ENCODE results near the gene DNAI7.

Gene DNAI7

DNA sequence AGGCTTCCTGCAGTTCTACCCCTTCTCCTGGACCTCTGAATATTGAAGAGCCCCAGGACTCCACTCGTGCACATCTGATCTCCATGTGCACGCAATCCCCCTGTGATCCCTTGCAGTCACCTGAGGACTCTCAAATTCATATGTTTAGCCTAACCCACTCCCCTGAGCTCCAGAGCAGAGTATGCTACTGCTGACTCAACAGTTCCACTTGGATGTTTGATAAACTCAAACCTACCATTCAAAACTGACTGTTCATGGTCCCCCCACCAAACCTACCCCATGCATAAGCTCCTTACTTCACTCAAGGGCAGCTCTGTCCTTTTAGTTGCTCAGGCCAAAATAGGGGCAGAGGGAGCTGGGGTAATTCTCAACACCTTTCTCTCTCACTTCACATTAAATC is 96.0 kb downstream of the DNAI7 start:
- H3K27me3 Mint-ChIP-seq = no peaks in the 10 kb centered on the region
- H3K9me3 Mint-ChIP-seq = no peaks in the 10 kb centered on the region
- H3K27ac Mint-ChIP-seq = no peak overlapping the region
- H3K4me1 Mint-ChIP-seq (ENCODE audit: low read depth) = peaks cover 12% of the 10 kb centered on the region
- no peak overlapping the region for H3K4me3 Mint-ChIP-seq
- H3K36me3 Mint-ChIP-seq (ENCODE audit: low read depth) = peaks cover 49% of the 10 kb centered on the region

DNA sequence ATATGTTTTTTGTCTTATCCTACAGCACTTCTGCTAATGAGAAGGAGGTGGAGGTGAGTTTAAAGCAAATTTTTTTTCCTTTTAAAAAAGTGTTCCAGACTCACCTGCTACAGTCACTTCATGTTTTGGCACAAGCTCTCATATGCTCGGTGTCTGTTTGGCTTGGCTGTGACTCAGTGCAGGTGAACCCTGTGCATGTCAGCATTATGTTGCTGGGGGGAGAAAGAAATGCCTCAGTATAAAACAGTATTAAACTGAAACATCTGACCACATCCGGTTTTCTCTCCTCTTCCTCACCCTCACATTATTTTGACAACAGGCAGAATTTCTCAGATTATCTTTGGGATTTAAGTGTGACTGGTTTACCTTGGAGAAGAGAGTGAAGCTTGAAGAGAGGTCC is 105.2 kb downstream of the DNAI7 start:
- no peaks in the 10 kb centered on the region for H3K9me3 Mint-ChIP-seq
- no peaks in the 10 kb centered on the region for H3K27me3 Mint-ChIP-seq
- peaks cover 64% of the 10 kb centered on the region for H3K36me3 Mint-ChIP-seq (ENCODE audit: low read depth)
- peaks cover 35% of the 10 kb centered on the region for H3K4me1 Mint-ChIP-seq (ENCODE audit: low read depth)
- H3K27ac Mint-ChIP-seq = peak overlapping the region; percentile 64
- no peak overlapping the region for H3K4me3 Mint-ChIP-seq

DNA sequence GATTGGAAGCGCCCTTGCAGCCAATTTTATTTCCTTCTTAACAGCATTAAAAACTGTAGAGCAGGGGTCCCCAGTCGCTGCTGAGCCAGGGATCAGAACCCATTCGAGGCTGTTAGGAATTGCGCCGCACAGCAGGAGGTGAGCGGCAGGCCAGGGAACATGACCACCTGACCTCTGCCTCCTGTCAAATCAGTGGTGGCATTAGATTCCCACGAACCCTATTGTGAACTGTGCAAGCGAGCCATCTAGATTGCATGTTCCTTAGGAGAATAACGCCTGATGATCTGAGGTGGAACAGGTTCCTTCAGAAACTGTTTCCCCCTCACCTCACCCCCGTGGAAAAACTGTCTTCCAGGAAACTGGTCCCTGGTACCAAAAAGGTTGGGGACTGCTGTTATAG is 107.4 kb downstream of the DNAI7 start:
- H3K4me3 Mint-ChIP-seq = no peak overlapping the region
- H3K9me3 Mint-ChIP-seq = no peaks in the 10 kb centered on the region
- peaks cover 35% of the 10 kb centered on the region for H3K4me1 Mint-ChIP-seq (ENCODE audit: low read depth)
- H3K36me3 Mint-ChIP-seq (ENCODE audit: low read depth) = peaks cover 50% of the 10 kb centered on the region
- no peaks in the 10 kb centered on the region for H3K27me3 Mint-ChIP-seq
- H3K27ac Mint-ChIP-seq = peak overlapping the region; percentile 33

DNA sequence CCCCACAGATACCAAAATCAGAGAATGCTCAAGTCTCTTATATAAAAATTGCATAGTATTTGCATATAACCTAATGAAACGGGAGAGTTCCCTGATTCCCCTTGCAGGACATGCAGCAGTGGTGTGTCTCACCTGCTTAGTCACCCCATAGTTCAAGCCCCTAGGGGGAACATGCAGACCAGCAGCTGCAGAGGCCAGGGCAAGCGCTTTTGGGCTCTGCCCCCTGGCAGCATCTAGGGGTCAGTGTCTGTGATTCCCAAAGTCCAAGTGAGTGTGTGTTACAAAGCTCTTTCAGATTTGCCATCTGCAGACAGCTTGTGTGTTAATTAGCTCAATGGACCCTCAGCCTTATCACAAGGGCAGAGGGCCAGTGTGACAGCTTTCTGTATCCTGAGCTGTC is 110.1 kb downstream of the DNAI7 start:
- Mint-ChIP-seq H3K4me1 (ENCODE audit: low read depth) (peaks cover 20% of the 10 kb centered on the region), H3K36me3 (ENCODE audit: low read depth) (peaks cover 31% of the 10 kb centered on the region), H3K4me3 (no peak overlapping the region), H3K27ac (no peak overlapping the region), H3K9me3 (no peaks in the 10 kb centered on the region), H3K27me3 (no peaks in the 10 kb centered on the region)

DNA sequence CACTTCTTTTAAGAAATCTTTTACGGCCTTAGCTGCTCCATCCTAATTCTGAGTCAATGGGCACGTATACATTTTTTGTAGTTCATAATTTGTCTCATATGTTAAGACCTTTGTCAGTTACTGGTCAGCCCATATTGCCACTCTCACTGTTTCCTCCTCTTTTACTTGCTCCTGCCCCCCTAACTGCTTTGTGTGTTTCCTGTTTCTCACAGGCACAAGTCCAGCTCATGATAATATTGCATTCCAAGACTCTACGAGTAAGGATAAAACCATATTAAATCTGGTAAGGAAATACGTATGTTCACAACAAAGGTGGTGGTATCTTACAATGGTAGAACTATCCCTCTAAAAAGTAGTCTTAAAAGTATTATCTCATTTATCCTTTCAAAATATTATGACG is 111.7 kb downstream of the DNAI7 start:
- Mint-ChIP-seq H3K4me3 (no peak overlapping the region), H3K4me1 (ENCODE audit: low read depth) (peaks cover 10% of the 10 kb centered on the region), H3K27ac (no peak overlapping the region), H3K27me3 (no peaks in the 10 kb centered on the region), H3K9me3 (no peaks in the 10 kb centered on the region), H3K36me3 (ENCODE audit: low read depth) (peaks cover 34% of the 10 kb centered on the region)

DNA sequence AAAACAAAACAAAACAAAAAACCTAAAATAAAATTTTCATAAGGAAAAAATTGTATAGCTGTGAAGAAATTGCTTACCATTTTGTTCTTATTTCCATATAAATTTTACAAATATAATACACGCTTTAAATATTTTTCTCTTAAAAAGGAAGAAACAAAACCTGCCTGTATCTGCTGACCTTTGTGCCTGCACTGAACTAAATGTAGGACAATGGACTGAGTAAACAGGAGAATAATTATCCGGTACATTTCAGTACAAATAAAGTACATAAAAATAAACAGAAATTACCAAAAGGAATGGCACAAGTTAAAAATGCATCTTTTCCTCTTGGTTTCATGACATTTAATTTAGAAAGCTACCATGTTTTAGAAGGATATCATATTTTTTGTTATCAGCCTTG is 112.3 kb downstream of the DNAI7 start:
- Mint-ChIP-seq H3K27ac (no peak overlapping the region), H3K9me3 (no peaks in the 10 kb centered on the region), H3K27me3 (no peaks in the 10 kb centered on the region), H3K4me1 (ENCODE audit: low read depth) (peaks cover 4% of the 10 kb centered on the region), H3K36me3 (ENCODE audit: low read depth) (peaks cover 34% of the 10 kb centered on the region), H3K4me3 (no peak overlapping the region)

DNA sequence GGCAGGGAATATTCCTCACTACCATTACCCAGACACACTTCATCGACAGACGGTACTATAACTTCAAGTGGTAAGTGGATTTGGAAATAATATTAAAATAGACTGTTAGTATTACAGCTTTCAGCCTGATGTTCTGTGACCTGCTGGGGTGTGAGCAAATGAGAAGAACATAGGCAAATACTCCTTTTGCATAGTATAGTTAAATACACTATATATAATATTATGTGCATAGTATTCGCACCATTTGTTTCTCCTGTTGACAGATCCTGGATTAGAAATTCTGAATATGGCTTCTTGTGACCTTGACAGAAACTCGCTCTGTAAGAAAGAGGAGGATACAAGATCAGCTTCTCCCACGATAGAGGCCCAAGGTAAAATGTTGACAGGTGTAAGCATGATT is 115.6 kb downstream of the DNAI7 start:
- Mint-ChIP-seq H3K4me3 (no peak overlapping the region), H3K4me1 (ENCODE audit: low read depth) (peaks cover 16% of the 10 kb centered on the region), H3K27me3 (no peaks in the 10 kb centered on the region), H3K9me3 (no peaks in the 10 kb centered on the region), H3K27ac (no peak overlapping the region), H3K36me3 (ENCODE audit: low read depth) (peaks cover 16% of the 10 kb centered on the region)

DNA sequence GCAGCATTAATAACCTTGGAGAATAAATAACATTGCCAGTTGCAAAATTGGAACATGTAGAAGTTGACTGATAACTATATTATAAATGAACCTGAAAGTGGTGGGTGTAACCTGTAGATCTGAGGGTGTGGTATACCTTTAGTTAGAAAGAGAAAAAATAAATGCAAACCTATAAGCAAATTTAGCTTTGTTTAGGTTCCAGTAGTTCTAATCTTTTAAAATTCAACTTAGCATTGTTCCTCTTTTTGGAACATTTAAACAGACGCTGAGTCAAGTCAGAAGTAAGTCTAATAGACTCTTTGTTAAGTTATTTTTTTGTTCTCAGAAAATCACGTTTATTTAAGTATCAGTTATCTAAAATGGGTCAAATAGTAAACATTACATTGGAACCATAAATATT is 120.0 kb downstream of the DNAI7 start:
- no peaks in the 10 kb centered on the region for H3K27me3 Mint-ChIP-seq
- no peak overlapping the region for H3K27ac Mint-ChIP-seq
- no peaks in the 10 kb centered on the region for H3K9me3 Mint-ChIP-seq
- H3K36me3 Mint-ChIP-seq (ENCODE audit: low read depth) = peaks cover 31% of the 10 kb centered on the region
- H3K4me3 Mint-ChIP-seq = no peak overlapping the region
- H3K4me1 Mint-ChIP-seq (ENCODE audit: low read depth) = peaks cover 33% of the 10 kb centered on the region

DNA sequence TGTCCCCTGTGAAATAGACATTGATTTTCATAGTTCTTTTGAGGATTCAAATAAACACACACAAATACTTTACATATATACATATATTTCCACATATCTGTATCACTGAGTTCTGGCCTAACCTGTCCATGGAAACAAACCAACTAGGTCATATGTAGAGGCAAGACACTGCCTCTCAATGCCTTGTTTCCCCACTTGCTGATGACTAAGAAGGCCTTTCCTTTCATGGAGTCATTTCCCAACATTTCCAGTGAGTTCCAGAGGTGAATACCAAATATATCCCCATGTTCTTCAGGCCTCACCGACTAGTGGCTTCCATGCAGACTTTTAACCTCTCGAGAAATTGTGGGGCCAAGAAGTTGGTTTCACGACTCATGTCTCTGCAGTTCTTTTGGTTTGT is 120.8 kb downstream of the DNAI7 start:
- Mint-ChIP-seq H3K27me3 (no peaks in the 10 kb centered on the region), H3K4me1 (ENCODE audit: low read depth) (peaks cover 34% of the 10 kb centered on the region), H3K4me3 (no peak overlapping the region), H3K9me3 (no peaks in the 10 kb centered on the region), H3K27ac (no peak overlapping the region), H3K36me3 (ENCODE audit: low read depth) (peaks cover 28% of the 10 kb centered on the region)

DNA sequence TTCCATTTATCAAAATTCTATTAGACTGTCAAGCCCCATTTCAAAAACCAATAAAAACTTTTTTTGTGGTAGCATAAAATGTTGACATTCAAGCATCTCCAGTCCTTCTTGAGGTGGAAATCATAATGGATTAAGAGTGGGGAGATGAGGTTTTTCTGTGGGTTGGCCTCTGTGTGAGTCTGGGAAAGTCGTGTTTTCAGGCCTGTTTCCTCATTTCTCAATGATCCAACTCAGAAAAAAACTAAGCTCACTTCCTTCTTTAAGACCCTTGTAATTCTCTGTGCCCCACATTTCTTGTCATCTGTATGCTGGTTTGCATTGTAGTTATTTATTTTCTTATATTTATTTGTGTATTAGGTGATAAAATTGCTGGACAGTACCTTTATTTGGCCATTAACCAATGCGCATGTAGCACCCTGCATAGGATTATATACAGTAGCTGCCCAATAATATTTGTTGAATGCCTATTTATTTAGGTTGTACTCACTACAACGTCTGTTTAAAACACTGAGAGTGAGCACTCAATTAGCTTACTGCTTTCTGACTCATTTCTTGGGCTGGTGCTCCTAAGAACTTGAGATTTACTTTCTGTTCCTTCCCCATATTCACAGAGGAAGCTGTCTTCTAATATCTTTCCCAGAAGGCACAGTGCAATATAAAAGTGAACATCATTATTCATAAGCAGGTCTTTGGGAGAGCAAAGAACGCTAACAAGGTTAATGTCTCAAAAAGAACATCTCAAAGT is 121.9 kb downstream of the DNAI7 start:
- no peaks in the 10 kb centered on the region for H3K9me3 Mint-ChIP-seq
- peaks cover 36% of the 10 kb centered on the region for H3K36me3 Mint-ChIP-seq (ENCODE audit: low read depth)
- H3K27ac Mint-ChIP-seq = no peak overlapping the region
- peaks cover 38% of the 10 kb centered on the region for H3K4me1 Mint-ChIP-seq (ENCODE audit: low read depth)
- no peaks in the 10 kb centered on the region for H3K27me3 Mint-ChIP-seq
- no peak overlapping the region for H3K4me3 Mint-ChIP-seq

DNA sequence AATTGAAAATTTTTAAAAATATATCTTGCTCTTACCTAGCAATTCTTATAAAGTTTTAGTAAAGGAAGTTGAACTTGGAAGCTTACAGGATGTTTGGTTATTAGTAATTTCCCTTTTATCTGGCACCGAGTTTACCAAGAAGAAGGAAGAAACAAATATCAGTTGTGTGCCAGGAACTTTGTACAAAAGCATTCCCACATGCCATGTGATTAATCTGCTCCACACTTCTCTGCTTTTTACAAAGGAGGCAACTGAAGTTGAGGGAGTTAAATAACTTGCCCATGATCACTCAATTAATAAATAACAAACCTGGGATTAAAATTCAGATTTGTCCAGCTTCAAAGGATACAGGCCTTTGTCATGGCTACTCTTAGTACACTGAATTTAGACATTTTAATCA is 123.6 kb downstream of the DNAI7 start:
- no peak overlapping the region for H3K27ac Mint-ChIP-seq
- H3K27me3 Mint-ChIP-seq = no peaks in the 10 kb centered on the region
- H3K36me3 Mint-ChIP-seq (ENCODE audit: low read depth) = peaks cover 48% of the 10 kb centered on the region
- no peaks in the 10 kb centered on the region for H3K9me3 Mint-ChIP-seq
- no peak overlapping the region for H3K4me3 Mint-ChIP-seq
- H3K4me1 Mint-ChIP-seq (ENCODE audit: low read depth) = peaks cover 45% of the 10 kb centered on the region

DNA sequence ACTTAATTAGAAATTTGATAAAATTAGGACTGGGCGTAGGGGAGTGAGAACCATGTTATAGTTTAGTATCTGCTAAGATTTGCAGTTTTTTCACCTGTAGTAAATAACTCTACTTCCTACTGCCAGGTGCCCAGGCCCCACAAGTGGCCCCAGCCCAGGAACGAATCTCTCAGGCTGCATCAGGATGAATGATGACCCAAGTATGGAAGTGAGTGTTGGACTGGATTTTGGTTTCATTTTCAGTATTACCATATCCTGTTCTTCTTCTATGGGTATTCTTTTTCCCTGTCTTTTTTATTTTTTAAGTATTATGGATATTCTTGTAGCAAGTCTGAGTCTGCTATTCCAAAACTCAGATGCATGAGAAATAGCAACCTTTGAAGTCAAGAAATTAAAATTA is 125.7 kb downstream of the DNAI7 start:
- peaks cover 30% of the 10 kb centered on the region for H3K4me1 Mint-ChIP-seq (ENCODE audit: low read depth)
- H3K27me3 Mint-ChIP-seq = no peaks in the 10 kb centered on the region
- H3K36me3 Mint-ChIP-seq (ENCODE audit: low read depth) = peaks cover 61% of the 10 kb centered on the region
- H3K27ac Mint-ChIP-seq = no peak overlapping the region
- no peak overlapping the region for H3K4me3 Mint-ChIP-seq
- H3K9me3 Mint-ChIP-seq = no peaks in the 10 kb centered on the region

DNA sequence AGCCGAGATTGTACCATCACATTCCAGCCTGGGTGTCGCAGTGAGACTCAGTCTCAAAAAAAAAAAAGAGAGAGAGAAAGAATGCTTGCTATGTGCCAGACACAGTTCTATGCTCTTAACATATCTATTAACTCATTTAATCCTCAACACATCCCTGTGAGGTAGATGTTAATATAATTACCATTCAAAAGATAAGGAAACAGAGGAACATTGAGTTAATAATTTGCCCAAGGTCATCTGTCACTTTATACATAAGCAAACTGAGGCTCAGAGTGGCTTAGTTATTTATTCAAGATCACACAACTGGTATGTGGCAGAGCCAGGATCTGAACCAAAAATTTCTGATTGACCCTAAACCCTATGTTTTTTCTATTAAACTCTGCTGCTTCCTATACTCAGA is 129.9 kb downstream of the DNAI7 start:
- H3K27me3 Mint-ChIP-seq = no peaks in the 10 kb centered on the region
- no peak overlapping the region for H3K27ac Mint-ChIP-seq
- H3K4me1 Mint-ChIP-seq (ENCODE audit: low read depth) = peaks cover 51% of the 10 kb centered on the region
- H3K36me3 Mint-ChIP-seq (ENCODE audit: low read depth) = peaks cover 55% of the 10 kb centered on the region
- H3K9me3 Mint-ChIP-seq = no peaks in the 10 kb centered on the region
- no peak overlapping the region for H3K4me3 Mint-ChIP-seq

DNA sequence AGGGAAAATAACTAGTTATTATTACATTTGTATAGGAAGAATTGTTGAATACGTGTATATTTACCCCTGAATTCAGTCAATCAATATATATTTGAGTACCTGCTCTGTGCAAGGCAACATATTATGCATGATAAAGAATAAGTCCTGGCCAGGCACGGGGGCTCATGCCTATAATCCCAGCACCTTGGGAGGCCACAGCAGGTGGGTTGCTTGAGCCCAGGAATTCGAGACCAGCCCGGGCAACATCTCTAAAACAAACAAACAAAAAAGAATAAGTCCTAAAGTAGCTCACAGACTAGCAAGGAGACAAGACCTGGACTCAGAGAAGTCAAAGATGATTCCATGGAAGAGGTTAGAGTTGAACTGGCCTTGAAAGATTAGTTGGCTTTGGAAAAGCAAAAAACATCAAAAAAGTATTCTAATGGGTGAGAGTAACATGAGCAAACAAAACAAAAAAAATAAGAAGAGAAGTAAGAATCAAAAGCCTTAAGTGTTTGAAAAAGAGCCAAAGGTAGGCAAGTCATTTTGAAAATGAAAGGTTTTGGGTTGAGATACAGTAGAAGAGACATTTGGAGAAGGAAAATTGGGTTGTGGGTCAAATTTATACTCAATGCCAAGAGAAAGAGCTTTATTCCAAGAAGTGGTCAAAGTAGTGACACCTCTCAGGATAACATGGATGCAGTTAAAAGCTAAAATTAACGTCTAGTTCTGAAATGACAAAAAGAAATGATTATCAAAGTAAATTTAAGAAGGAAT is 130.9 kb downstream of the DNAI7 start:
- no peak overlapping the region for H3K4me3 Mint-ChIP-seq

DNA sequence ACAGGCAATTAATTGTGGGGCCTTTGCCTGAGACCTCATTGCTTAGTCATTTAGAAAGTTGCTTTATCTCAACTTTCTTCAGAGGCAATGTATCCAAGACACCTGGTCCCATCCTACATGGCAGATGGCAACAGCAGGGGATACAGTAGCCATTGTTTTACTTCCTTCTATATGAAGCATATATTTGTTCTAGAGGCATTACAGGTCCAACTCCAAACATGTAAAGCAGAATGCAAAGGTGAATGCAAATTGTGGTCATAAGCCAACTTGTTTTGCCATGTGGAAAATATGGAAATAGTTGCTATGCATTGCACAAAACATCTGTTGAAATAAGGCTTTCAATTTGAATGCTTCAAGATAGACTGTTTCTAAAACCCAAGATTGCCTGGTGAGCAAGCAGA is 136.3 kb downstream of the DNAI7 start:
- peaks cover 13% of the 10 kb centered on the region for H3K36me3 Mint-ChIP-seq (ENCODE audit: low read depth)

More for the DNA sequence above, 130.9 kb downstream of the DNAI7 start:
- Mint-ChIP-seq H3K9me3 (no peaks in the 10 kb centered on the region), H3K27ac (no peak overlapping the region), H3K27me3 (no peaks in the 10 kb centered on the region), H3K36me3 (ENCODE audit: low read depth) (peaks cover 49% of the 10 kb centered on the region), H3K4me1 (ENCODE audit: low read depth) (peaks cover 52% of the 10 kb centered on the region)

More for the DNA sequence above, 136.3 kb downstream of the DNAI7 start:
- Mint-ChIP-seq H3K4me3 (peak overlapping the region; percentile 17), H3K9me3 (no peaks in the 10 kb centered on the region), H3K4me1 (ENCODE audit: low read depth) (peaks cover 83% of the 10 kb centered on the region), H3K27ac (peak overlapping the region; percentile 16), H3K27me3 (no peaks in the 10 kb centered on the region)
